H9 (cell line): Measurements from ENCODE around the gene SLC6A8. TPM values are rescaled to one million over a fixed set of nuclear protein-coding genes. Genes with fewer than 3 reads are reported as not detected.
"Not testable (repeated sequence)": the region's sequence is repeated elsewhere in the genome, so short reads cannot be mapped to it uniquely, and the experiment has no call there.

Source experiments
- DNase-seq: peaks from one replicate; pipeline ENCODE4 v3.0.0-alpha.2; 2017
- H2AFZ ChIP-seq: one replicate; pipeline ENCODE4 v1.6.1; 2013; ENCODE audit warnings: mild to moderate bottlenecking, low read length, control low read depth, moderate library complexity
- H2AK5ac ChIP-seq: 2 replicates; pipeline ENCODE4 v1.6.1; 2013; ENCODE audit warnings: low read length, control low read depth, mixed read lengths; ENCODE audit not compliant: insufficient read length
- H2BK120ac ChIP-seq: one replicate; pipeline ENCODE4 v1.6.1; 2013; ENCODE audit warnings: low read depth, mild to moderate bottlenecking, low read length, control low read depth, inconsistent platforms; ENCODE audit not compliant: poor library complexity, severe bottlenecking
- H2BK12ac ChIP-seq: 2 replicates; pipeline ENCODE4 v1.6.1; 2013; ENCODE audit warnings: low read length, control low read depth, mixed read lengths, low read depth; ENCODE audit not compliant: insufficient read length
- H2BK15ac ChIP-seq: 2 replicates; pipeline ENCODE4 v1.6.1; 2013; ENCODE audit warnings: low read depth, low read length, control low read depth
- H2BK20ac ChIP-seq: one replicate; pipeline ENCODE4 v1.6.1; 2013; ENCODE audit warnings: low read depth, mild to moderate bottlenecking, low read length, control low read depth, inconsistent platforms; ENCODE audit not compliant: poor library complexity, severe bottlenecking
- H2BK5ac ChIP-seq: 2 replicates; pipeline ENCODE4 v1.6.1; 2013; ENCODE audit warnings: low read length, control low read depth, mixed read lengths; ENCODE audit not compliant: insufficient read length
- H3K14ac ChIP-seq: 2 replicates; pipeline ENCODE4 v1.6.1; 2013; ENCODE audit warnings: low read length, control low read depth; ENCODE audit not compliant: insufficient read depth
- H3K18ac ChIP-seq: 2 replicates; pipeline ENCODE4 v1.6.1; 2013; ENCODE audit warnings: low read depth, mild to moderate bottlenecking, mixed read lengths, low read length, control low read depth; ENCODE audit not compliant: insufficient read length
- H3K23ac ChIP-seq: 2 replicates; pipeline ENCODE4 v1.6.1; 2013; ENCODE audit warnings: low read length, control low read depth, mixed read lengths, low read depth; ENCODE audit not compliant: insufficient read length
- H3K23me2 ChIP-seq: 2 replicates; pipeline ENCODE4 v1.6.1; 2013; ENCODE audit warnings: low read depth, mild to moderate bottlenecking, mixed read lengths, low read length, control low read depth; ENCODE audit not compliant: insufficient read length, poor library complexity, severe bottlenecking
- H3K27ac ChIP-seq: 2 replicates; pipeline ENCODE4 v1.5.1; 2013; ENCODE audit warnings: low read length, control low read depth, mixed read lengths, low read depth; ENCODE audit not compliant: insufficient read length
- H3K27me3 ChIP-seq: 2 replicates; pipeline ENCODE4 v1.6.1; 2013; ENCODE audit warnings: low read length, control low read depth, inconsistent platforms; ENCODE audit not compliant: insufficient read depth
- H3K4ac ChIP-seq: 2 replicates; pipeline ENCODE4 v1.6.1; 2013; ENCODE audit warnings: low read depth, mild to moderate bottlenecking, control low read depth, inconsistent platforms, low read length, moderate library complexity
- H3K4me1 ChIP-seq: 2 replicates; pipeline ENCODE4 v1.6.1; 2013; ENCODE audit warnings: low read length, control low read depth, inconsistent platforms; ENCODE audit not compliant: insufficient read depth
- H3K4me2 ChIP-seq: 2 replicates; pipeline ENCODE4 v1.6.1; 2013; ENCODE audit warnings: low read length, control low read depth, mixed read lengths; ENCODE audit not compliant: insufficient read length, insufficient read depth
- H3K56ac ChIP-seq: 2 replicates; pipeline ENCODE4 v1.6.1; 2013; ENCODE audit warnings: low read depth, mild to moderate bottlenecking, mixed read lengths, low read length, control low read depth; ENCODE audit not compliant: insufficient read length
- H3K79me1 ChIP-seq: 2 replicates; pipeline ENCODE4 v1.6.1; 2013; ENCODE audit warnings: low read depth, mild to moderate bottlenecking, moderate library complexity, low read length, control low read depth, inconsistent platforms; ENCODE audit not compliant: insufficient read depth, poor library complexity, severe bottlenecking
- H3K79me2 ChIP-seq: 2 replicates; pipeline ENCODE4 v1.6.1; 2013; ENCODE audit warnings: low read length, control low read depth, inconsistent platforms; ENCODE audit not compliant: insufficient read depth
- H3K9ac ChIP-seq: 2 replicates; pipeline ENCODE4 v1.6.1; 2013; ENCODE audit warnings: low read length, control low read depth, mixed read lengths; ENCODE audit not compliant: insufficient read length; ENCODE audit errors: extremely low read depth
- H3K9me3 ChIP-seq: one replicate; pipeline ENCODE4 v1.6.1; 2013; ENCODE audit warnings: low read depth, low read length, inconsistent platforms; ENCODE audit not compliant: control insufficient read depth
- H3T11ph ChIP-seq: one replicate; pipeline ENCODE4 v1.6.1; 2013; ENCODE audit warnings: mild to moderate bottlenecking, low read length, control low read depth, inconsistent platforms
- H4K20me1 ChIP-seq: one replicate; pipeline ENCODE4 v1.6.1; 2013; ENCODE audit not compliant: control insufficient read depth, insufficient read length, insufficient read depth
- H4K5ac ChIP-seq: 2 replicates; pipeline ENCODE4 v1.6.1; 2013; ENCODE audit warnings: low read depth, mild to moderate bottlenecking, mixed read lengths, low read length, control low read depth; ENCODE audit not compliant: insufficient read length
- H4K8ac ChIP-seq: replicated peaks from 2 replicates; pipeline ENCODE4 v1.6.1; 2013; ENCODE audit warnings: low read length, control low read depth, mixed read lengths, low read depth; ENCODE audit not compliant: insufficient read length
- H4K91ac ChIP-seq: 2 replicates; pipeline ENCODE4 v1.6.1; 2013; ENCODE audit warnings: low read depth, mild to moderate bottlenecking, moderate library complexity, mixed read lengths, low read length, control low read depth; ENCODE audit not compliant: insufficient read length
- H3K27ac Mint-ChIP-seq, 3 experiments: 2 replicates in 2 of 3; 3 replicates in 1 of 3; pipeline ENCODE4 v1.8.0; 2020 to 2021; ENCODE audit warnings: mixed read lengths in 3 of 3, mild to moderate bottlenecking in 1 of 3, moderate library complexity in 1 of 3
- H3K27me3 Mint-ChIP-seq: 2 replicates; pipeline ENCODE4 v1.8.0; 2021; ENCODE audit warnings: low read depth, mild to moderate bottlenecking, moderate library complexity, mixed read lengths
- H3K36me3 Mint-ChIP-seq, 3 experiments: 2 replicates in 2 of 3; 3 replicates in 1 of 3; pipeline ENCODE4 v1.8.0; 2020 to 2021; ENCODE audit warnings: low read depth in 3 of 3, mixed read lengths in 3 of 3; ENCODE audit not compliant: insufficient read depth in 1 of 3
- H3K4me1 Mint-ChIP-seq, 2 experiments: 2 replicates each; pipeline ENCODE4 v1.8.0; 2020; ENCODE audit warnings: mixed read lengths in 2 of 2
- H3K4me3 Mint-ChIP-seq, 2 experiments: 2 replicates in 1 of 2; 3 replicates in 1 of 2; pipeline ENCODE4 v1.8.0; 2020 to 2021; ENCODE audit warnings: mild to moderate bottlenecking in 2 of 2, mixed read lengths in 2 of 2, moderate library complexity in 1 of 2
- H3K9me3 Mint-ChIP-seq, 2 experiments: 2 replicates in 1 of 2; 3 replicates in 1 of 2; pipeline ENCODE4 v1.8.0; 2020; ENCODE audit warnings: mild to moderate bottlenecking in 2 of 2, mixed read lengths in 2 of 2, moderate library complexity in 1 of 2
- WGBS: extraction: QIAGEN DNeasy Blood & Tissue Kit; methylation state at CpG from one replicate; pipeline ENCODE4 v1.1.7; 2013; ENCODE audit warnings: missing lambda C conversion rate, low lambda C conversion rate, mixed read lengths; ENCODE audit not compliant: insufficient read length; ENCODE audit errors: extremely low coverage; 5-methylcytosine and 5-hydroxymethylcytosine counted together
- total RNA-seq: library from RNA; stranded (reverse); gene quantifications from 2 replicates; pipeline ENCODE4 v1.2.1, GENCODE V29; 2021
- TF ChIP-seq, protein P1 (sequence below): fragments of 200-600 bp; sonication (generic); conservative IDR thresholded peaks from 3 replicates; pipeline ENCODE4 v1.8.0; 2021; ENCODE audit warnings: antibody characterized with exemption, mild to moderate bottlenecking

Gene SLC6A8
- total RNA-seq, 1 experiment from 2014 or later: 229 TPM

DNA sequence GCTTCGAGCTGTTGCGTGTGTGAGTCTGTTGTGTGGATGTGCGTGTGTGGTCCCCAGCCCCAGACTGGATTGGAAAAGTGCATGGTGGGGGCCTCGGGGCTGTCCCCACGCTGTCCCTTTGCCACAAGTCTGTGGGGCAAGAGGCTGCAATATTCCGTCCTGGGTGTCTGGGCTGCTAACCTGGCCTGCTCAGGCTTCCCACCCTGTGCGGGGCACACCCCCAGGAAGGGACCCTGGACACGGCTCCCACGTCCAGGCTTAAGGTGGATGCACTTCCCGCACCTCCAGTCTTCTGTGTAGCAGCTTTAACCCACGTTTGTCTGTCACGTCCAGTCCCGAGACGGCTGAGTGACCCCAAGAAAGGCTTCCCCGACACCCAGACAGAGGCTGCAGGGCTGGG, 8.4 kb downstream of the SLC6A8 start:
- WGBS: no CpG with 5 or more reads among the region's 15 CpGs
- Histone ChIP-seq H2BK12ac (no peak overlapping the region), H2BK5ac (no peak overlapping the region), H2AK5ac (no peak overlapping the region), H3K56ac (no peak overlapping the region), H3K27ac (no peak overlapping the region), H2AFZ (no peak overlapping the region), H4K5ac (no peak overlapping the region), H4K20me1 (no peaks in the 10 kb centered on the region), H2BK20ac (no peak overlapping the region), H3K18ac (no peak overlapping the region), H3K9me3 (no peaks in the 10 kb centered on the region), H2BK15ac (no peak overlapping the region), H3K9ac (no peak overlapping the region), H3K23ac (no peak overlapping the region), H3K27me3 (no peaks in the 10 kb centered on the region), H2BK120ac (no peak overlapping the region), H3K4me1 (no peaks in the 10 kb centered on the region), H3K4ac (no peak overlapping the region), H4K8ac (no peak overlapping the region), H3K14ac (no peak overlapping the region), H3K79me1 (no peaks in the 10 kb centered on the region), H4K91ac (no peak overlapping the region), H3K23me2 (no peaks in the 10 kb centered on the region), H3T11ph (no peak overlapping the region), H3K4me2 (no peak overlapping the region), H3K79me2 (no peaks in the 10 kb centered on the region)
- Mint-ChIP-seq H3K36me3 (peaks cover 27 to 58% (median 50%) of the 10 kb centered on the region in 3 experiments), H3K27me3 (peaks cover 1% of the 10 kb centered on the region), H3K4me3 (no peak overlapping the region), H3K9me3 (peaks cover 48 to 74% of the 10 kb centered on the region in 2 experiments), H3K27ac (peak overlapping the region in 1 of 3 experiments; percentile 92; a peak in 2 of 7 replicates), H3K4me1 (peaks cover 0 to 5% of the 10 kb centered on the region in 2 experiments; a peak in 2 of 4 replicates)
- TF ChIP-seq, protein P1, sequence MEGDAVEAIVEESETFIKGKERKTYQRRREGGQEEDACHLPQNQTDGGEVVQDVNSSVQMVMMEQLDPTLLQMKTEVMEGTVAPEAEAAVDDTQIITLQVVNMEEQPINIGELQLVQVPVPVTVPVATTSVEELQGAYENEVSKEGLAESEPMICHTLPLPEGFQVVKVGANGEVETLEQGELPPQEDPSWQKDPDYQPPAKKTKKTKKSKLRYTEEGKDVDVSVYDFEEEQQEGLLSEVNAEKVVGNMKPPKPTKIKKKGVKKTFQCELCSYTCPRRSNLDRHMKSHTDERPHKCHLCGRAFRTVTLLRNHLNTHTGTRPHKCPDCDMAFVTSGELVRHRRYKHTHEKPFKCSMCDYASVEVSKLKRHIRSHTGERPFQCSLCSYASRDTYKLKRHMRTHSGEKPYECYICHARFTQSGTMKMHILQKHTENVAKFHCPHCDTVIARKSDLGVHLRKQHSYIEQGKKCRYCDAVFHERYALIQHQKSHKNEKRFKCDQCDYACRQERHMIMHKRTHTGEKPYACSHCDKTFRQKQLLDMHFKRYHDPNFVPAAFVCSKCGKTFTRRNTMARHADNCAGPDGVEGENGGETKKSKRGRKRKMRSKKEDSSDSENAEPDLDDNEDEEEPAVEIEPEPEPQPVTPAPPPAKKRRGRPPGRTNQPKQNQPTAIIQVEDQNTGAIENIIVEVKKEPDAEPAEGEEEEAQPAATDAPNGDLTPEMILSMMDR: no peak
- DNase-seq: no peak

GRCh38 chrX:153696538-153696937, 8.8 kb downstream of the SLC6A8 start:
- not testable (repeated sequence) for H4K91ac ChIP-seq, H3K4me1 Mint-ChIP-seq

More at GRCh38 chrX:153696538-153696937, 8.8 kb downstream of the SLC6A8 start:
- H2AFZ ChIP-seq, H3K79me1 ChIP-seq, H2BK15ac ChIP-seq, H2BK5ac ChIP-seq, H3K4me1 ChIP-seq, H3T11ph ChIP-seq, H3K4me2 ChIP-seq, H3K14ac ChIP-seq, H3K9me3 ChIP-seq, H3K9ac ChIP-seq, H2BK12ac ChIP-seq, H3K56ac ChIP-seq, H4K8ac ChIP-seq, H3K4me3 Mint-ChIP-seq, H2AK5ac ChIP-seq, H3K27me3 ChIP-seq, H3K23me2 ChIP-seq, H3K27me3 Mint-ChIP-seq, H4K20me1 ChIP-seq, H2BK20ac ChIP-seq, H4K5ac ChIP-seq, H3K27ac ChIP-seq, H2BK120ac ChIP-seq, H3K79me2 ChIP-seq, H3K23ac ChIP-seq, H3K18ac ChIP-seq, DNase-seq, H3K4ac ChIP-seq: not testable (repeated sequence)
- no CpG with 5 or more reads among the region's 10 CpGs for WGBS
- Mint-ChIP-seq H3K27ac (peak overlapping the region in 1 of 3 experiments; percentile 94; a peak in 2 of 7 replicates), H3K36me3 (peaks cover 26 to 59% (median 45%) of the 10 kb centered on the region in 3 experiments), H3K9me3 (peaks cover 52 to 75% of the 10 kb centered on the region in 2 experiments)
